Astrocyte (in vitro differentiated cells and primary cell): ENCODE results near the gene FAM174C. TPM values are rescaled to one million over a fixed set of nuclear protein-coding genes. Genes with fewer than 3 reads are reported as not detected.

Experiments used
- DNase-seq: peaks from one replicate; pipeline ENCODE4 v3.0.0-alpha.2; 2010; ENCODE audit warnings: low read depth
- FAIRE-seq: peaks from 2 replicates; lab custom pipeline; 2011; peaks lifted over from hg19 to GRCh38; lab: Jason Lieb, UNC
- H2AFZ ChIP-seq: 2 replicates; pipeline ENCODE4 v1.6.0; 2012; ENCODE audit warnings: low read depth, low read length, inconsistent platforms
- H3K27ac ChIP-seq: 2 replicates; pipeline ENCODE4 v1.5.1; 2011; ENCODE audit warnings: low read depth, low read length, inconsistent platforms
- H3K27me3 ChIP-seq: 2 replicates; pipeline ENCODE4 v1.6.0; 2011; ENCODE audit warnings: low read length, inconsistent platforms; ENCODE audit not compliant: insufficient read depth
- H3K36me3 ChIP-seq: 2 replicates; pipeline ENCODE4 v1.5.1; 2011; ENCODE audit warnings: low read length, inconsistent platforms; ENCODE audit not compliant: insufficient read depth
- H3K4me1 ChIP-seq: 2 replicates; pipeline ENCODE4 v1.5.1; 2011; ENCODE audit warnings: low read length, inconsistent platforms; ENCODE audit not compliant: insufficient read depth
- H3K4me2 ChIP-seq: 2 replicates; pipeline ENCODE4 v1.6.0; 2012; ENCODE audit warnings: low read length, inconsistent platforms
- H3K4me3 ChIP-seq: 2 replicates; pipeline ENCODE4 v1.5.1; 2011; ENCODE audit warnings: low read depth, mild to moderate bottlenecking, low read length, inconsistent platforms; ENCODE audit not compliant: insufficient read depth
- H3K79me2 ChIP-seq: 2 replicates; pipeline ENCODE4 v1.6.0; 2012; ENCODE audit warnings: mild to moderate bottlenecking, low read length, inconsistent platforms; ENCODE audit not compliant: insufficient read depth
- H3K9ac ChIP-seq: 2 replicates; pipeline ENCODE4 v1.6.0; 2012; ENCODE audit warnings: mild to moderate bottlenecking, low read length, inconsistent platforms
- H3K9me3 ChIP-seq: 2 replicates; pipeline ENCODE4 v1.5.1; 2012; ENCODE audit warnings: low read depth, mild to moderate bottlenecking, low read length, inconsistent platforms; ENCODE audit not compliant: insufficient read depth
- H4K20me1 ChIP-seq: 2 replicates; pipeline ENCODE4 v1.6.0; 2012; ENCODE audit warnings: low read length, inconsistent platforms; ENCODE audit not compliant: insufficient read depth
- H3K27ac Mint-ChIP-seq: one replicate; pipeline ENCODE4 v1.8.0; 2021; ENCODE audit warnings: mild to moderate bottlenecking, mixed read lengths; ENCODE audit not compliant: unreplicated experiment
- H3K27me3 Mint-ChIP-seq: one replicate; pipeline ENCODE4 v1.8.0; 2021; ENCODE audit warnings: low read depth, mixed read lengths; ENCODE audit not compliant: unreplicated experiment
- H3K36me3 Mint-ChIP-seq: one replicate; pipeline ENCODE4 v1.8.0; 2021; ENCODE audit warnings: low read depth, mixed read lengths; ENCODE audit not compliant: unreplicated experiment
- H3K4me1 Mint-ChIP-seq: one replicate; pipeline ENCODE4 v1.8.0; 2021; ENCODE audit warnings: low read depth, mixed read lengths; ENCODE audit not compliant: unreplicated experiment
- H3K4me3 Mint-ChIP-seq: one replicate; pipeline ENCODE4 v1.8.0; 2021; ENCODE audit warnings: mild to moderate bottlenecking, moderate library complexity, mixed read lengths; ENCODE audit not compliant: unreplicated experiment
- H3K9me3 Mint-ChIP-seq: one replicate; pipeline ENCODE4 v1.8.0; 2021; ENCODE audit warnings: mild to moderate bottlenecking, mixed read lengths; ENCODE audit not compliant: unreplicated experiment
- EZH2 ChIP-seq: IDR thresholded peaks from 2 replicates; pipeline ENCODE4 v1.6.1; 2012; ENCODE audit warnings: mild to moderate bottlenecking, low read length, inconsistent platforms; ENCODE audit not compliant: insufficient read depth
- total RNA-seq: library from RNA; stranded (reverse); gene quantifications from 2 replicates; pipeline ENCODE4 v1.2.1, GENCODE V29; 2021
- TF ChIP-seq, protein P1 (sequence below): IDR thresholded peaks from 2 replicates; pipeline ENCODE4 v1.5.1; 2011; ENCODE audit warnings: low read depth, mild to moderate bottlenecking, inconsistent platforms, low read length, moderate library complexity; ENCODE audit not compliant: insufficient read depth

The FAM174C gene
- total RNA-seq, 1 donor from 2014 or later: 50.5 TPM

GRCh38 chr19:1261798-1262622 lies 13.3 kb upstream of the FAM174C start:
- peaks cover 31% of the 10 kb centered on the region for H3K4me1 Mint-ChIP-seq
- Histone ChIP-seq H3K27me3 (no peaks in the 10 kb centered on the region), H3K9ac (peak overlapping the region; percentile 84), H4K20me1 (peaks cover 31% of the 10 kb centered on the region), H3K4me3 (peak overlapping the region; percentile 59), H2AFZ (no peak overlapping the region), H3K36me3 (peaks cover 4% of the 10 kb centered on the region), H3K4me2 (peak overlapping the region; percentile 96), H3K9me3 (no peaks in the 10 kb centered on the region), H3K4me1 (peaks cover 68% of the 10 kb centered on the region), H3K79me2 (peaks cover 6% of the 10 kb centered on the region), H3K27ac (peak overlapping the region; percentile 86)
- peaks cover 6% of the 10 kb centered on the region for H3K36me3 Mint-ChIP-seq
- peak overlapping the region; percentile 91 for H3K27ac Mint-ChIP-seq
- TF ChIP-seq, protein P1, sequence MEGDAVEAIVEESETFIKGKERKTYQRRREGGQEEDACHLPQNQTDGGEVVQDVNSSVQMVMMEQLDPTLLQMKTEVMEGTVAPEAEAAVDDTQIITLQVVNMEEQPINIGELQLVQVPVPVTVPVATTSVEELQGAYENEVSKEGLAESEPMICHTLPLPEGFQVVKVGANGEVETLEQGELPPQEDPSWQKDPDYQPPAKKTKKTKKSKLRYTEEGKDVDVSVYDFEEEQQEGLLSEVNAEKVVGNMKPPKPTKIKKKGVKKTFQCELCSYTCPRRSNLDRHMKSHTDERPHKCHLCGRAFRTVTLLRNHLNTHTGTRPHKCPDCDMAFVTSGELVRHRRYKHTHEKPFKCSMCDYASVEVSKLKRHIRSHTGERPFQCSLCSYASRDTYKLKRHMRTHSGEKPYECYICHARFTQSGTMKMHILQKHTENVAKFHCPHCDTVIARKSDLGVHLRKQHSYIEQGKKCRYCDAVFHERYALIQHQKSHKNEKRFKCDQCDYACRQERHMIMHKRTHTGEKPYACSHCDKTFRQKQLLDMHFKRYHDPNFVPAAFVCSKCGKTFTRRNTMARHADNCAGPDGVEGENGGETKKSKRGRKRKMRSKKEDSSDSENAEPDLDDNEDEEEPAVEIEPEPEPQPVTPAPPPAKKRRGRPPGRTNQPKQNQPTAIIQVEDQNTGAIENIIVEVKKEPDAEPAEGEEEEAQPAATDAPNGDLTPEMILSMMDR: no peak
- no peak for TF ChIP-seq EZH2
- no peak for FAIRE-seq
- H3K4me3 Mint-ChIP-seq: peak overlapping the region; percentile 90
- H3K27me3 Mint-ChIP-seq: no peaks in the 10 kb centered on the region
- H3K9me3 Mint-ChIP-seq: no peaks in the 10 kb centered on the region
- DNase-seq: peak; percentile 71

GRCh38 chr19:1262623-1263123 lies 12.7 kb upstream of the FAM174C start:
- Histone ChIP-seq H3K79me2 (no peaks in the 10 kb centered on the region), H3K4me2 (peak overlapping the region; percentile 96), H3K4me1 (peaks cover 70% of the 10 kb centered on the region), H3K27ac (peak overlapping the region; percentile 86), H3K27me3 (no peaks in the 10 kb centered on the region), H3K9ac (peak overlapping the region; percentile 84), H2AFZ (no peak overlapping the region), H3K36me3 (no peaks in the 10 kb centered on the region), H4K20me1 (peaks cover 24% of the 10 kb centered on the region), H3K4me3 (no peak overlapping the region), H3K9me3 (no peaks in the 10 kb centered on the region)
- Mint-ChIP-seq H3K27me3 (no peaks in the 10 kb centered on the region), H3K4me1 (peaks cover 27% of the 10 kb centered on the region), H3K36me3 (peaks cover 2% of the 10 kb centered on the region), H3K4me3 (no peak overlapping the region), H3K27ac (no peak overlapping the region), H3K9me3 (no peaks in the 10 kb centered on the region)
- TF ChIP-seq, protein P1: no peak
- no peak for TF ChIP-seq EZH2
- FAIRE-seq (no peak), DNase-seq (no peak)
